Ishikawa (cell line): Measurements from ENCODE around the gene NFE2L2.

Source experiments
- CEBPB ChIP-seq: IDR thresholded peaks from 2 replicates; pipeline ENCODE4 v1.6.1; 2012
- CREB1 ChIP-seq: IDR thresholded peaks from 2 replicates; pipeline ENCODE4 v1.6.1; 2012; ENCODE audit warnings: low read depth
- EGR1 ChIP-seq: IDR thresholded peaks from 2 replicates; pipeline ENCODE4 v1.6.1; 2012
- EP300 ChIP-seq: IDR thresholded peaks from 2 replicates; pipeline ENCODE4 v1.6.1; 2012; ENCODE audit warnings: borderline replicate concordance
- RAD21 ChIP-seq: IDR thresholded peaks from 2 replicates; pipeline ENCODE4 v1.6.1; 2012; ENCODE audit warnings: low read depth
- TCF12 ChIP-seq: IDR thresholded peaks from 2 replicates; pipeline ENCODE4 v1.6.1; 2012; ENCODE audit warnings: low read depth
- YY1 ChIP-seq: IDR thresholded peaks from 2 replicates; pipeline ENCODE4 v1.6.1; 2012; ENCODE audit warnings: low read depth
- TF ChIP-seq, protein P1 (sequence below): IDR thresholded peaks from 2 replicates; pipeline ENCODE4 v1.6.1; 2012; ENCODE audit warnings: low read depth, mild to moderate bottlenecking
- TF ChIP-seq, protein P2 (sequence below): IDR thresholded peaks from 2 replicates; pipeline ENCODE4 v1.6.1; 2012

DNA sequence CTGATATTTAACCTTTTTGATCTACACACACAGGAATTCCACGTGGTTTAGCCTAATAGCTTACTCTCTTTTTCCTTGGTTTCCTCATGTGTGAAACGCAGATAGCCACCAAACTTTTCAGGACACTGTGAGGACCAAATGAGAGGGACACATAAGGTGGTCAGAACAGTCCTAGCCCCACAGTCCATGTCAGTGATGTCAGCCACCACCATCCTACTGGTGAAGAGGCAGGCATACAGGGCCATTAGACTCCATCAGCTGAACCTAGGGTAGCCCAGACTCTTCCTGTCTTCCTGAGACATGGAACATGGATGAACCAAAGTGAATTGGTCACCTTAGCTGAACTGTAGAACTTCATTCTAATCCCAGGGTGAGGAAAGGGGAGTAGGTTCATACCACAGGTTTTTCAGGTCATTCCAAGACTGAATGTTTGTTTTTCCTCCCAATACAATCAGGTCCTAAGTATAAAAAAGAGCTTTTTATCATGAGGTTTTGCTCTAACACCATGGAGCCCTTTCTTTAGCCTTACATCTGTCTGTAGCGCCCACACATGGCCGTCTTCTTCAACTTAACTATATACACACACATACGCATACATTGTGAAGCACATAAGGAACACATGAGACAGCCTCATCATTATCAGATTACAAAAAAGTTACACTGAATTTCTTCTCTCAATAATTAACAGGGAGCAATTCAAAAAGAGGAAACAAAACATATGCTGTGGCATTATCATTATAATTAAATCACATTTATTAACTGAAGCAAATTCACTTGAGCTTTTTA, 18.5 kb upstream of the NFE2L2 start:
- no peak for TF ChIP-seq TCF12
- no peak for TF ChIP-seq CREB1
- no peak for TF ChIP-seq YY1
- no peak for TF ChIP-seq RAD21
- TF ChIP-seq, protein P1, sequence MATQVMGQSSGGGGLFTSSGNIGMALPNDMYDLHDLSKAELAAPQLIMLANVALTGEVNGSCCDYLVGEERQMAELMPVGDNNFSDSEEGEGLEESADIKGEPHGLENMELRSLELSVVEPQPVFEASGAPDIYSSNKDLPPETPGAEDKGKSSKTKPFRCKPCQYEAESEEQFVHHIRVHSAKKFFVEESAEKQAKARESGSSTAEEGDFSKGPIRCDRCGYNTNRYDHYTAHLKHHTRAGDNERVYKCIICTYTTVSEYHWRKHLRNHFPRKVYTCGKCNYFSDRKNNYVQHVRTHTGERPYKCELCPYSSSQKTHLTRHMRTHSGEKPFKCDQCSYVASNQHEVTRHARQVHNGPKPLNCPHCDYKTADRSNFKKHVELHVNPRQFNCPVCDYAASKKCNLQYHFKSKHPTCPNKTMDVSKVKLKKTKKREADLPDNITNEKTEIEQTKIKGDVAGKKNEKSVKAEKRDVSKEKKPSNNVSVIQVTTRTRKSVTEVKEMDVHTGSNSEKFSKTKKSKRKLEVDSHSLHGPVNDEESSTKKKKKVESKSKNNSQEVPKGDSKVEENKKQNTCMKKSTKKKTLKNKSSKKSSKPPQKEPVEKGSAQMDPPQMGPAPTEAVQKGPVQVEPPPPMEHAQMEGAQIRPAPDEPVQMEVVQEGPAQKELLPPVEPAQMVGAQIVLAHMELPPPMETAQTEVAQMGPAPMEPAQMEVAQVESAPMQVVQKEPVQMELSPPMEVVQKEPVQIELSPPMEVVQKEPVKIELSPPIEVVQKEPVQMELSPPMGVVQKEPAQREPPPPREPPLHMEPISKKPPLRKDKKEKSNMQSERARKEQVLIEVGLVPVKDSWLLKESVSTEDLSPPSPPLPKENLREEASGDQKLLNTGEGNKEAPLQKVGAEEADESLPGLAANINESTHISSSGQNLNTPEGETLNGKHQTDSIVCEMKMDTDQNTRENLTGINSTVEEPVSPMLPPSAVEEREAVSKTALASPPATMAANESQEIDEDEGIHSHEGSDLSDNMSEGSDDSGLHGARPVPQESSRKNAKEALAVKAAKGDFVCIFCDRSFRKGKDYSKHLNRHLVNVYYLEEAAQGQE = no peak
- TF ChIP-seq, protein P2, sequence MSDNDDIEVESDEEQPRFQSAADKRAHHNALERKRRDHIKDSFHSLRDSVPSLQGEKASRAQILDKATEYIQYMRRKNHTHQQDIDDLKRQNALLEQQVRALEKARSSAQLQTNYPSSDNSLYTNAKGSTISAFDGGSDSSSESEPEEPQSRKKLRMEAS = no peak
- no peak for TF ChIP-seq EP300
- no peak for TF ChIP-seq CEBPB
- TF ChIP-seq EGR1 = no peak
